Activated T-cell treated with anti-CD3 and anti-CD28 coated beads for 1 hour (primary cell): ENCODE data around the gene ROPN1L.

Experiments used
- DNase-seq: peaks from one replicate; pipeline ENCODE4 v3.0.0-alpha.2; 2020; ENCODE audit warnings: low read depth

Gene ROPN1L

GRCh38 chr5:10457682-10458574 lies 16.2 kb downstream of the ROPN1L start:
- DNase-seq = no peak

DNA sequence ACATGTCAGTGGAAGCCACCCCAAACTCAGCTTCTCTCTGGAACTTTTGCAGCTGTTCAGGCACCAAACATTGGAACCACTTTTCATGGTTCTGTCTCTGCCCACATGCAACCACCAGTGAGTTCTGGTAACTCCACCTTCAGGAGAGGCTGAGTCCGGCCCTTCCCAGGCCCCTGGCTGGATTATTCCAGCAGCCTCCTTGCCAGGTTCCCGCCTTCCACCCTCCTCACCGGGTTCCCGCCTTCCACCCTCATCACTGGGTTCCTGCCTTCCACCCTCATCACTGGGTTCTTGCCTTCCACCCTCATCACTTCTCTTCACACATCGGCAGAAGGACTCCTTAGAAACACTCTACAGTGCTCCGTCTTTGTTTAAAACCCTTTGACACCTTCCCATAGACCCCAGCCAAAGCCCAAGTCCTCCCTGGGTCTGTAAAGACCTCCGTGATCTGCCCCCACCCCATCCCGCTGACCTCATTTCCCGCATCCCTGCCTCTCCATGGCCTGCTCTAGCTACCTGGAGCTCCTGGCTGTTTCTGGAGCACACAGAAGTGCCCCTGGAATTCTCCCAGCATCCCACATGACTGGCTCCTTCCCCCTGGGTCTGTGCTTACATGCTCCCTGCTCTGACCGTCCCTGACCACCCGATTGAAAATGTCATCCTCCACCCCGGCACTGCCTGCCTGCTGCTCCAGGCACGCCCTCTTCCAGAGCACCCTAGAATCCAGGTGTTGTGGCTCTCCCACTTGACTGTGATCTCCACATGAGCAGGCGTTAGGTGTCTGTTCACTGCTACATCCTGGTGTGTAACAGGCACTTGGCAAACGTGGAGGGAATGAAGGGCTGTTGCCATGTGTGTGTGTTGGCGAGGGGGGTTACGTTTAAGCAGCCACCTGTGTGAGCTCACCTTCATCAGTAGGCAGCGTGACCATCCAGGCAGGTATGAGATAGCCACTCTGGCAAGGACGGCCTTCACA lies 17.7 kb downstream of the ROPN1L start:
- DNase-seq = no peak

DNA sequence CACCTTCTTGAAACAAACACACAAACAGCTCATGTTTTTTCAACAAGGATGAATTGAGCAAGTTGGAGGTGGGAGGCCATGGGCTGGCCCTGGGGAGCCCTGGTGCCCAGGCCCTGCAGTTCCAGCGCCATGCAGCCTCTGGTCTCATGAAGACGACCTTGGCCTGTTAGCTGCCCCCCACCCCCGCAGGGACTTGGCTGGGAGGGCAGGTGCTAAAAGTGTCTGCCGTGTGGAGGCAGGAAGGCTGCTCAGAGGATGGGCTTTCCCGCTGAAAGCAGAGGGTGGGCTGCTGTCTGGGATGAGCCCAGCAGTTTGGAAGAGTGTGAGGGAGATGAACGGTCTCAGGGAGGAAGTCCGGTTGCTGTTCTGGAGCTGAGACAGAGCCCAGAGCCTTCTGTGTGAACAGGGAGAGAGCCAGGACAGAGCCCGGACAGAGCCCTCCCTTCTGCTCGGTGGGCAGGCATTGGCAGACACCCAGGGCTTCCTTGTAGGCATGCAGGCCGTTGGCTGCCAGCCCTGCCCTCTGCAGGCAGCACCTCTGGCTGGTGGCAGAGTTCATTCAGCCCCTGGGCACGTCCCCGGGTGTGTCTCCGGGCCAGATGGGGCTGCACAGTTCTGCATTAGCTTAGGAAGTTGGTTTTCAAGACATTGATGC lies 18.7 kb downstream of the ROPN1L start:
- no peak for DNase-seq

DNA sequence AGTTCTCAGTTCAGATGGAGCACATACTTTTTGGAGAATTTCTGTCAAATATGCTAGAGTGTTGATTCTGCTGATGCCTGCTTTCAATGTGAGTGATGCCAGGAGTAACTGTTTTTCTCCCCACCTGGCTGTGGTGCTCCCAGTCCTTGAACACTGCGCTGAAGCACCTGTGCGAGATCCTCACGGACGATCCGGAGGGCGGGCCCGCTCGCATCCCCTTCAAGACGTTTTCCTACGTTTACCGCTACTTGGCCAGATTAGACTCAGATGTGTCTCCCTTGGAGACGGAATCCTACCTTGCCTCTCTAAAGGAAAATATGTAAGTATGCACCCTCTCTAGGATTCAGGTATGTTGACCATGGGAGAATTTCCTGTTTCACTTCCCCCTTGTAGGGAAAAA lies 19.4 kb downstream of the ROPN1L start:
- DNase-seq = no peak

DNA sequence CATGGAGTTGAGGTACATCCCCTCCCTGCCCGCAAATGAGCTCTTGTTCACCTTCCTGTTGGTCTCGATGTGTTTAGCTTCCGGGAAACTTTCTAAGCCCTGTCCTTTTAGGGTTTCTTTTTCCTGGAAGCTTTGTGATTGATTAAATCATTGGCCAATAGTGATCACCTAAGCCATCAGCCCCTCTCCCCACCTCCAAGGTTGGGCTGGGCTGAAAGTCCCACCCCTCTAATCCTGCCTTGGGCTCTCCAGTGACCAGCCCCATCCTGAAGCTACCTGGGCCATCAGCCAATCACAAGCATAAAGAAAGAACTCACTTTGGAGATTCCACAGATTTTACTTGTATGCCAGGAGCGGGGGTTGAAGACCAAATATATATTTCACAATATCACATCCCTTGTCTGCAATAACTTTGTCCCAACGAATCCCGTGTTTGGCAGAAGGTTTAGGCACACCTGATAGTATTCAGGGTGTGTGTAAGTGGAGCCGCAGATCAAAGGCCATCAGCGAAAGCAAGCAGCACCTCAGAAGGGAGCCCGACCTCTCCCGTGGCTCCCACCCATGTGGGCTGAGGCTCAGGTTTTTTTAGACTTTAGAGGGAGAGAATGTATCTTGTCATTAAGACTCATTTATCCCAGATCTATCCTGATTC lies 20.4 kb downstream of the ROPN1L start:
- DNase-seq = no peak

GRCh38 chr5:10463566-10463965 lies 21.9 kb downstream of the ROPN1L start:
- DNase-seq = no peak

DNA sequence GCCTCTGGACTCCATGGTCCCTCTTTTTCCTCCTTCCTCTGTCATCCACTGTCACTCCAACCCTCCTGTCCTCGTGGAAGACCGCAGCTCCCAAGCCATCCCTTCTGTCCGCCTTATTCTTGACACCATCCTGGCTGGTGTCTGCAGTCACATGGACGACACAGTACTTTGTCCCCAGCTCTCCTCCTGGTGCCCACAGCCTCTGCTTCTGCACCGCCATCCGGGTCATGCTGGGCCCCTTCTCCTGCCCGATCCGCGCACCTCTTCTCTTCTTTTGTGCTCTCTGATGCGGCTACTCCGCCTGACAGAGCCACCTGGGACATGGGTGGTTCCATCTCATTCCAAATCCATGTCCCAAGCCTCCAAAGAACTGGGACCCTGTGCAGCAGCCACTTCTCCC lies 22.5 kb downstream of the ROPN1L start:
- no peak for DNase-seq

GRCh38 chr5:10465726-10466125 lies 24.0 kb downstream of the ROPN1L start:
- DNase-seq = no peak

- no peak for DNase-seq
Observed at GRCh38 chr5:10466446-10467073, 24.9 kb downstream of the ROPN1L start.

- DNase-seq = no peak
Observed at GRCh38 chr5:10467281-10468198, 25.9 kb downstream of the ROPN1L start.

GRCh38 chr5:10468256-10468655 lies 26.6 kb downstream of the ROPN1L start:
- no peak for DNase-seq

- no peak for DNase-seq
Observed at GRCh38 chr5:10469253-10470050, 27.8 kb downstream of the ROPN1L start.

- DNase-seq = no peak
Observed at GRCh38 chr5:10470669-10471068, 29.0 kb downstream of the ROPN1L start.

- DNase-seq = no peak
Observed at GRCh38 chr5:10471677-10472076, 30.0 kb downstream of the ROPN1L start.

- DNase-seq = no peak
Observed at GRCh38 chr5:10474521-10475075, 32.9 kb downstream of the ROPN1L start.

- DNase-seq = no peak
Observed at GRCh38 chr5:10475931-10476676, 34.4 kb downstream of the ROPN1L start.

DNA sequence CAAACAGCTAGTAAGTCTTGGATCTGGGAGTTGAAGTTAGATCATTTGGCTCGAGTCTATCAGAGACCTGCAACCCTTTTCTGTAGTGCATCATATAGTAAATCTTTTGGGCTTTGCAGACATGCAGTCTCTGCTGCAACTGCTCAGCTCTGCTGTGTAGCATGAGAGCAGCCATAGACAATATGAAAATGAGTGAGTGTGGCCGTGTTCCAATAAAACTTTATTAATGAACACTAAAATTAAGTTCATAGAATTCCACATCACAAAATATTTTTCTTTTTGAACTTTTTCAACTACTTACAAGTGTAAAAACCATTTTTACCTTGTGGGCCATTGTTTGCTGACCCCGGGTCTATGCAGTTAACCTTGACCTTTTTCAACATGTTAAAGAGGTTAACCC lies 35.2 kb downstream of the ROPN1L start:
- no peak for DNase-seq

DNA sequence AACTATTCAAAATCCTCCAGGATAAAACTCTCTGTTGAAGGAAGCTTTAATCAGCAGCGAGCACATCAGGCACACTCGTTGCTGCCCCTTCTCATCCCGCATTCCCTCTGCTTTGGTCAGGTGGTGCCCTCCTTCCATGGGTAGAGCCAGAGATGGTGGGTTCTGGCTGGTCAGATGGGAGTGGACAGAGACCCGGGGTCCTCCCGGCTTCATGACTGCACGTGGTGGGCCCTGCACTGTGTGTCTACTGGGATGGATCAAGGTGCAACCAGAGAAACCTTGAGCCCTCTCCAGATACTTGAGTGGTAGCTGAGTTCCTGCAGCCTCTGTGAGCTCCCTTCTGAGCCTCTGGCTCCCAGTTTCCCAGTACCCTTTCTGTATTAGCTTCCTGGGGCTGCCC lies 36.3 kb downstream of the ROPN1L start:
- no peak for DNase-seq
